HEK293 (cell line): ENCODE measurements around the gene TBC1D4.

Experiments used
- CTCF ChIA-PET: fragments of 350-600 bp; formaldehyde crosslinking; extraction: SDS; loops from one replicate; lab custom pipeline; 2021; ENCODE audit warnings: antibody characterized with exemption; lab: Yijun Ruan, JAX
- POLR2A ChIA-PET: fragments of 300-600 bp; formaldehyde crosslinking; extraction: SDS; loops from one replicate; lab custom pipeline; 2020; ENCODE audit warnings: antibody characterized with exemption, inconsistent platforms; lab: Yijun Ruan, JAX
- H3K27ac ChIP-seq: fragments of 200-500 bp; sonication (Bioruptor generic); 2 replicates; pipeline ENCODE4 v1.5.1; 2014; ENCODE audit warnings: low read depth, low read length, control low read depth, inconsistent platforms; ENCODE audit errors: extremely low read depth
- H3K36me3 ChIP-seq, 2 experiments: fragments of 200-500 bp in 1 of 2; sonication (Bioruptor generic) in 1 of 2; 1 replicate in 1 of 2; 2 replicates in 1 of 2; pipeline ENCODE4 v1.5.1; 2014 to 2017; ENCODE audit warnings: inconsistent platforms in 2 of 2, low read length in 2 of 2; ENCODE audit not compliant: control insufficient read depth in 2 of 2, insufficient read depth in 1 of 2
- H3K4me1 ChIP-seq: fragments of 200-500 bp; sonication (Bioruptor generic); 2 replicates; pipeline ENCODE4 v1.5.1; 2014; ENCODE audit warnings: mild to moderate bottlenecking, low read length, inconsistent platforms; ENCODE audit not compliant: control insufficient read depth, insufficient read depth
- H3K4me3 ChIP-seq: 2 replicates; pipeline ENCODE4 v1.5.1; 2011; ENCODE audit warnings: low read depth, mild to moderate bottlenecking, control low read depth, low read length, moderate library complexity
- H3K9me3 ChIP-seq: fragments of 200-500 bp; sonication (Bioruptor generic); 2 replicates; pipeline ENCODE4 v1.5.1; 2014; ENCODE audit warnings: low read depth, low read length, inconsistent platforms; ENCODE audit not compliant: control insufficient read depth, insufficient read depth
- ATF2 ChIP-seq: fragments of 450-650 bp; formaldehyde crosslinking; IDR thresholded peaks from 2 replicates; pipeline ENCODE4 v1.5.1; 2016; ENCODE audit warnings: missing biosample characterization, missing genetic modification characterization, low read depth
- GFI1B ChIP-seq: fragments of 450-650 bp; formaldehyde crosslinking; IDR thresholded peaks from 2 replicates; pipeline ENCODE4 v1.5.1; 2016; ENCODE audit warnings: missing biosample characterization, missing genetic modification characterization
- INSM2 ChIP-seq: fragments of 450-650 bp; formaldehyde crosslinking; IDR thresholded peaks from 2 replicates; pipeline ENCODE4 v1.5.1; 2016; ENCODE audit warnings: missing biosample characterization, missing genetic modification characterization
- KLF17 ChIP-seq: fragments of 450-650 bp; formaldehyde crosslinking; IDR thresholded peaks from 2 replicates; pipeline ENCODE4 v1.5.1; 2016; ENCODE audit warnings: missing biosample characterization, missing genetic modification characterization
- MEIS1 ChIP-seq: sonication (generic); formaldehyde crosslinking; IDR thresholded peaks from 2 replicates; pipeline ENCODE4 v1.8.1; 2022; ENCODE audit warnings: missing genetic modification reagents, mild to moderate bottlenecking, borderline replicate concordance
- YY1 ChIP-seq: fragments of 450-650 bp; formaldehyde crosslinking; IDR thresholded peaks from 2 replicates; pipeline ENCODE4 v1.5.1; 2018; ENCODE audit warnings: missing biosample characterization, missing genetic modification characterization
- ZBTB26 ChIP-seq: fragments of 450-650 bp; formaldehyde crosslinking; optimal IDR thresholded peaks from 2 replicates; pipeline ENCODE3; 2016; ENCODE audit warnings: missing biosample characterization, mild to moderate bottlenecking, missing genetic modification characterization
- ZIC2 ChIP-seq: fragments of 450-650 bp; formaldehyde crosslinking; IDR thresholded peaks from 2 replicates; pipeline ENCODE4 v1.5.1; 2016; ENCODE audit warnings: missing biosample characterization, missing genetic modification characterization
- ZNF10 ChIP-seq: fragments of 450-650 bp; formaldehyde crosslinking; IDR thresholded peaks from 2 replicates; pipeline ENCODE4 v1.5.1; 2017; ENCODE audit warnings: missing biosample characterization, missing genetic modification characterization
- ZNF114 ChIP-seq: fragments of 450-650 bp; formaldehyde crosslinking; IDR thresholded peaks from 2 replicates; pipeline ENCODE4 v1.5.0; 2017; ENCODE audit warnings: missing biosample characterization, missing genetic modification characterization
- ZNF211 ChIP-seq: fragments of 450-650 bp; formaldehyde crosslinking; IDR thresholded peaks from 2 replicates; pipeline ENCODE4 v1.5.1; 2016; ENCODE audit warnings: low read depth, missing biosample characterization, missing genetic modification characterization
- ZNF23 ChIP-seq: fragments of 450-650 bp; formaldehyde crosslinking; IDR thresholded peaks from 2 replicates; pipeline ENCODE4 v1.5.1; 2016; ENCODE audit warnings: missing biosample characterization, missing genetic modification characterization, borderline replicate concordance
- ZNF248 ChIP-seq: fragments of 450-650 bp; formaldehyde crosslinking; IDR thresholded peaks from 2 replicates; pipeline ENCODE4 v1.5.1; 2017; ENCODE audit warnings: missing biosample characterization, missing genetic modification characterization
- ZNF292 ChIP-seq: fragments of 450-650 bp; formaldehyde crosslinking; IDR thresholded peaks from 2 replicates; pipeline ENCODE4 v1.5.1; 2016; ENCODE audit warnings: low read depth, missing biosample characterization, missing genetic modification characterization, borderline replicate concordance
- ZNF324 ChIP-seq: fragments of 450-650 bp; formaldehyde crosslinking; IDR thresholded peaks from 2 replicates; pipeline ENCODE4 v1.5.1; 2016; ENCODE audit warnings: missing biosample characterization, missing genetic modification characterization
- ZNF341 ChIP-seq: fragments of 450-650 bp; formaldehyde crosslinking; IDR thresholded peaks from 2 replicates; pipeline ENCODE4; 2016; ENCODE audit warnings: low read depth, missing biosample characterization, missing genetic modification characterization
- ZNF362 ChIP-seq: fragments of 450-650 bp; formaldehyde crosslinking; IDR thresholded peaks from 2 replicates; pipeline ENCODE4 v1.5.1; 2016; ENCODE audit warnings: missing biosample characterization, missing genetic modification characterization
- ZNF404 ChIP-seq: fragments of 450-650 bp; formaldehyde crosslinking; IDR thresholded peaks from 2 replicates; pipeline ENCODE4 v1.5.1; 2017; ENCODE audit warnings: missing biosample characterization, missing genetic modification characterization
- ZNF473 ChIP-seq: fragments of 450-650 bp; formaldehyde crosslinking; IDR thresholded peaks from 2 replicates; pipeline ENCODE4 v1.5.1; 2017; ENCODE audit warnings: missing biosample characterization, missing genetic modification characterization
- ZNF530 ChIP-seq: fragments of 450-650 bp; formaldehyde crosslinking; IDR thresholded peaks from 2 replicates; pipeline ENCODE4 v1.5.1; 2016; ENCODE audit warnings: low read depth, missing biosample characterization, missing genetic modification characterization
- ZNF560 ChIP-seq: fragments of 450-650 bp; formaldehyde crosslinking; IDR thresholded peaks from 2 replicates; pipeline ENCODE4 v1.5.1; 2017; ENCODE audit warnings: missing biosample characterization, missing genetic modification characterization, borderline replicate concordance
- ZNF596 ChIP-seq: fragments of 450-650 bp; IDR thresholded peaks from 2 replicates; pipeline ENCODE4 v1.5.0; 2018; ENCODE audit warnings: missing biosample characterization, mild to moderate bottlenecking, missing genetic modification characterization, moderate library complexity
- ZNF701 ChIP-seq: fragments of 450-650 bp; formaldehyde crosslinking; IDR thresholded peaks from 2 replicates; pipeline ENCODE4 v1.5.1; 2016; ENCODE audit warnings: missing biosample characterization, missing genetic modification characterization
- ZSCAN23 ChIP-seq: fragments of 450-650 bp; formaldehyde crosslinking; IDR thresholded peaks from 2 replicates; pipeline ENCODE4 v1.5.1; 2016; ENCODE audit warnings: missing biosample characterization, missing genetic modification characterization

TBC1D4 gene

GRCh38 chr13:75309981-75310580 is 171.9 kb downstream of the TBC1D4 start (continued):
- no peak for TF ChIP-seq ZBTB26 (tag by site-specific recombination)
- no peak for TF ChIP-seq ZNF211 (tag by site-specific recombination)
- no peak for TF ChIP-seq ZNF530 (tag by site-specific recombination)
- no peak for TF ChIP-seq ZNF292 (tag by site-specific recombination)
- no peak for TF ChIP-seq ZNF341 (tag by site-specific recombination)
- no peak for TF ChIP-seq ZSCAN23 (tag by site-specific recombination)
- TF ChIP-seq KLF17 (tag by site-specific recombination): no peak
- no peak for TF ChIP-seq ZNF10 (tag by site-specific recombination)
- no peak for TF ChIP-seq ZNF596 (tag by site-specific recombination)

GRCh38 chr13:75308222-75308621 is 173.7 kb downstream of the TBC1D4 start:
- Histone ChIP-seq H3K9me3 (no peaks in the 10 kb centered on the region), H3K4me3 (no peak overlapping the region), H3K4me1 (no peaks in the 10 kb centered on the region), H3K27ac (no peak overlapping the region), H3K36me3 (peaks cover 0 to 27% of the 10 kb centered on the region in 2 experiments; a peak in 1 of 3 replicates)
- no peak for TF ChIP-seq ZNF248 (tag by site-specific recombination)
- TF ChIP-seq GFI1B (tag by site-specific recombination): no peak
- TF ChIP-seq ZNF473 (tag by site-specific recombination): no peak
- TF ChIP-seq ZNF324: no peak
- TF ChIP-seq ZIC2 (tag by site-specific recombination): no peak
- TF ChIP-seq KLF17 (tag by site-specific recombination): no peak
- POLR2A ChIA-PET: no interaction called here
- CTCF ChIA-PET: no interaction called here

GRCh38 chr13:75307370-75307949 is 174.5 kb downstream of the TBC1D4 start:
- ChIA-PET CTCF (no interaction called here), POLR2A (no interaction called here)
- no peaks in the 10 kb centered on the region for H3K9me3 ChIP-seq
- H3K4me1 ChIP-seq: no peaks in the 10 kb centered on the region
- no peak overlapping the region for H3K27ac ChIP-seq
- H3K36me3 ChIP-seq: peaks cover 0 to 21% of the 10 kb centered on the region in 2 experiments; a peak in 1 of 3 replicates
- no peak overlapping the region for H3K4me3 ChIP-seq
- TF ChIP-seq MEIS1 (CRISPR knock-in tag): no peak
- no peak for TF ChIP-seq ZNF23
- no peak for TF ChIP-seq ZNF404
- TF ChIP-seq ZNF560 (tag by site-specific recombination): no peak
- no peak for TF ChIP-seq ZNF701 (tag by site-specific recombination)
- TF ChIP-seq ATF2: no peak
- TF ChIP-seq YY1 (tag by site-specific recombination): no peak
- no peak for TF ChIP-seq INSM2 (tag by site-specific recombination)
- no peak for TF ChIP-seq ZNF114 (tag by site-specific recombination)
- no peak for TF ChIP-seq ZNF362 (tag by site-specific recombination)
